Tibial nerve (tissue), 4 donors: ENCODE results near the gene CALML3. TPM values are rescaled to one million over a fixed set of nuclear protein-coding genes. Genes with fewer than 3 reads are reported as not detected.
"Not testable (repeated sequence)": the region's sequence is repeated elsewhere in the genome, so short reads cannot be mapped to it uniquely, and the experiment has no call there.

Source experiments
- DNase-seq, 2 donors: peaks; one replicate each; pipeline ENCODE4 v3.0.0-alpha.2; 2019; ENCODE audit warnings: low spot score in 2 of 2
- H3K27ac ChIP-seq, 4 donors: fragments of 200-600 bp; sonication (generic) in 3 of 4; one replicate each; pipeline ENCODE4 v1.5.1; 2017 to 2019; ENCODE audit warnings: mild to moderate bottlenecking in 1 of 4
- H3K27me3 ChIP-seq, 2 donors: fragments of 200-600 bp; sonication (generic) in 1 of 2; one replicate each; pipeline versions ENCODE4 v1.5.1 to v1.6.0; 2017 to 2019
- H3K36me3 ChIP-seq, 3 donors: fragments of 200-600 bp; sonication (generic); one replicate each; pipeline ENCODE4 v1.5.1; 2018 to 2019
- H3K4me1 ChIP-seq, 4 donors: fragments of 200-600 bp; sonication (generic) in 3 of 4; one replicate each; pipeline ENCODE4 v1.5.1; 2017 to 2019
- H3K4me3 ChIP-seq, 4 donors: fragments of 200-600 bp; sonication (generic) in 3 of 4; one replicate each; pipeline ENCODE4 v1.5.1; 2017 to 2019; ENCODE audit warnings: mild to moderate bottlenecking in 1 of 4, moderate library complexity in 1 of 4
- H3K9me3 ChIP-seq, 4 donors: fragments of 200-600 bp; sonication (generic) in 3 of 4; one replicate each; pipeline ENCODE4 v1.5.1; 2017 to 2019
- CTCF ChIP-seq, 5 experiments: fragments of 200-600 bp in 3 of 5; fragments of 450-650 bp in 2 of 5; sonication (generic) in 3 of 5; IDR thresholded peaks; one replicate each; pipeline ENCODE4 v1.5.1; 2016 to 2019; ENCODE audit warnings: antibody characterized with exemption in 5 of 5, mild to moderate bottlenecking in 3 of 5, moderate library complexity in 2 of 5
- EP300 ChIP-seq, 2 donors: sonication (generic); formaldehyde crosslinking; IDR thresholded peaks; one replicate each; pipeline ENCODE4 v1.6.1; 2017; ENCODE audit warnings: antibody characterized with exemption in 2 of 2, mild to moderate bottlenecking in 1 of 2
- POLR2A ChIP-seq, 2 donors: fragments of 450-650 bp; IDR thresholded peaks; one replicate each; pipeline ENCODE4 v1.6.1; 2017; ENCODE audit warnings: antibody characterized with exemption in 2 of 2, mild to moderate bottlenecking in 2 of 2, moderate library complexity in 2 of 2
- WGBS, 2 donors: methylation state at CpG; one replicate each; pipeline ENCODE4 v1.1.5; 2018; 5-methylcytosine and 5-hydroxymethylcytosine counted together
- total RNA-seq, 4 donors: library from RNA; depleted of rRNA; stranded (reverse); fragments of >200 nt; gene quantifications; one replicate each; pipeline ENCODE4 v1.1.0, GENCODE V29; 2016

The CALML3 gene
- total RNA-seq, 4 donors from 2014 or later: not detected

GRCh38 chr10:5557799-5558771 is 33.3 kb downstream of the CALML3 start:
- WGBS, 2 donors: 78 to 79% methylated on average over 24 to 25 of the region's 31 CpGs
- Histone ChIP-seq H3K36me3 (no peaks in the 10 kb centered on the region), H3K27ac (no peak overlapping the region), H3K4me3 (no peak overlapping the region), H3K27me3 (no peaks in the 10 kb centered on the region), H3K9me3 (no peaks in the 10 kb centered on the region), H3K4me1 (peaks cover 0 to 43% (median 0%) of the 10 kb centered on the region in 4 donors)
- DNase-seq: peak in 1 of 2 donors; percentile 8
- no peak for TF ChIP-seq CTCF (IDR thresholded peaks at IDR 0.05)
- TF ChIP-seq POLR2A (IDR thresholded peaks at IDR 0.05): no peak
- TF ChIP-seq EP300 (IDR thresholded peaks at IDR 0.05): no peak

GRCh38 chr10:5559022-5559421 is 34.3 kb downstream of the CALML3 start:
- 77 to 79% methylated on average over 9 of the region's 9 CpGs for WGBS, 2 donors
- DNase-seq, H3K27me3 ChIP-seq, H3K27ac ChIP-seq, H3K9me3 ChIP-seq, H3K4me3 ChIP-seq, H3K36me3 ChIP-seq: not testable (repeated sequence)
- H3K4me1 ChIP-seq: peaks cover 0 to 37% (median 0%) of the 10 kb centered on the region in 4 donors

GRCh38 chr10:5559642-5560141 is 34.9 kb downstream of the CALML3 start:
- no peak overlapping the region for H3K4me3 ChIP-seq

GRCh38 chr10:5560142-5560816 is 35.5 kb downstream of the CALML3 start:
- WGBS, 2 donors: 88 to 95% methylated on average over 10 of the region's 10 CpGs

More at GRCh38 chr10:5559642-5560141, 34.9 kb downstream of the CALML3 start:
- H3K27ac ChIP-seq: no peak overlapping the region
- no peaks in the 10 kb centered on the region for H3K27me3 ChIP-seq
- H3K9me3 ChIP-seq: no peaks in the 10 kb centered on the region
- TF ChIP-seq EP300 (IDR thresholded peaks at IDR 0.05) (no peak), CTCF (IDR thresholded peaks at IDR 0.05) (no peak), POLR2A (IDR thresholded peaks at IDR 0.05) (no peak)
- no peaks in the 10 kb centered on the region for H3K36me3 ChIP-seq
- DNase-seq: no peak
- peaks cover 0 to 33% (median 0%) of the 10 kb centered on the region in 4 donors for H3K4me1 ChIP-seq
- 46 to 51% methylated on average over 9 of the region's 9 CpGs for WGBS, 2 donors

GRCh38 chr10:5560817-5561703 is 36.3 kb downstream of the CALML3 start:
- Histone ChIP-seq H3K27ac (no peak overlapping the region), H3K9me3 (no peaks in the 10 kb centered on the region), H3K4me1 (peaks cover 0 to 23% (median 0%) of the 10 kb centered on the region in 4 donors), H3K4me3 (no peak overlapping the region), H3K36me3 (no peaks in the 10 kb centered on the region), H3K27me3 (no peaks in the 10 kb centered on the region)
- WGBS, 2 donors: 92 to 95% methylated on average over 28 of the region's 28 CpGs
- peak in 1 of 2 donors; percentile 3 for DNase-seq
- TF ChIP-seq CTCF (IDR thresholded peaks at IDR 0.05): no peak
- no peak for TF ChIP-seq EP300 (IDR thresholded peaks at IDR 0.05)
- TF ChIP-seq POLR2A (IDR thresholded peaks at IDR 0.05): no peak

More at GRCh38 chr10:5560142-5560816, 35.5 kb downstream of the CALML3 start:
- no peak overlapping the region for H3K27ac ChIP-seq
- no peak for TF ChIP-seq POLR2A (IDR thresholded peaks at IDR 0.05)
- H3K36me3 ChIP-seq: no peaks in the 10 kb centered on the region
- H3K4me1 ChIP-seq: peaks cover 0 to 27% (median 0%) of the 10 kb centered on the region in 4 donors
- no peak overlapping the region for H3K4me3 ChIP-seq
- H3K9me3 ChIP-seq: no peaks in the 10 kb centered on the region
- no peaks in the 10 kb centered on the region for H3K27me3 ChIP-seq
- peak in 1 of 2 donors; percentile 11 for DNase-seq
